Spinal cord (tissue), 10 donors: ENCODE measurements around the gene DLG4. TPM values are rescaled to one million over a fixed set of nuclear protein-coding genes. Genes with fewer than 3 reads are reported as not detected.

ENCODE experiments used
- DNase-seq, 6 donors: peaks; one replicate each; pipeline versions ENCODE4 v3.0.0 to v3.0.0-alpha.2; 2013 to 2015; ENCODE audit warnings: low spot score in 6 of 6, low read depth in 4 of 6
- H3K27ac ChIP-seq: one replicate; pipeline ENCODE4 v1.5.1; 2013; ENCODE audit warnings: low read depth, low read length, control low read depth
- H3K27me3 ChIP-seq: one replicate; pipeline ENCODE4 v1.6.1; 2013; ENCODE audit warnings: low read length; ENCODE audit not compliant: control insufficient read depth, insufficient read depth
- H3K36me3 ChIP-seq: one replicate; pipeline ENCODE4 v1.6.1; 2013; ENCODE audit warnings: low read length; ENCODE audit not compliant: control insufficient read depth, insufficient read depth
- H3K4me1 ChIP-seq: one replicate; pipeline ENCODE4 v1.6.1; 2013; ENCODE audit warnings: low read length; ENCODE audit not compliant: control insufficient read depth, insufficient read depth
- H3K4me3 ChIP-seq: one replicate; pipeline ENCODE4 v1.5.1; 2013; ENCODE audit warnings: low read depth, low read length, control low read depth
- H3K9me3 ChIP-seq: one replicate; pipeline ENCODE4 v1.6.1; 2013; ENCODE audit warnings: low read length; ENCODE audit not compliant: control insufficient read depth, insufficient read depth
- WGBS: methylation state at CpG from one replicate; pipeline ENCODE4 v1.1.5; 2013; ENCODE audit warnings: missing lambda C conversion rate; ENCODE audit not compliant: insufficient coverage; 5-methylcytosine and 5-hydroxymethylcytosine counted together
- long read RNA-seq, 4 donors: transcript quantifications; one replicate each; lab custom pipeline, GENCODE V29; 2026
- polyA plus RNA-seq, 2 donors: library from polyadenylated mRNA; unstranded; fragments of 120-200 nt; gene quantifications; one replicate each; pipeline ENCODE4 v1.2.1, GENCODE V29; 2013; ENCODE audit not compliant: insufficient read length in 2 of 2
- total RNA-seq, 2 donors: library from RNA; depleted of rRNA in 1 of 2; stranded (reverse); fragments of 120-200 nt in 1 of 2; fragments of >200 nt in 1 of 2; gene quantifications; one replicate each; pipeline versions ENCODE4 v1.2.3 to v1.2.4, GENCODE V29; 2013 to 2014
- donor health status: healthy.

DLG4 gene
- 10 to 100 TPM; 50.6 to 82.8 TPM for total RNA-seq
- 100 to 1,000 TPM; 192 to 203 TPM for polyA plus RNA-seq
- long read RNA-seq, donor 1, transcript DLG4-206 (8 exons, 1,004 nt) = major isoform, 5 of 25 reads
- long read RNA-seq, donor 1, transcript DLG4-208 (2 exons, 1,894 nt) = major isoform, 5 of 25 reads
- long read RNA-seq, donor 1, partial matches to known transcripts = 6 of 25 reads
- long read RNA-seq, donor 1, other reads (novel, unspliced or antisense) = 0 of 25 reads
- long read RNA-seq, donor 2, partial matches to known transcripts = 6 of 13 reads
- long read RNA-seq, donor 2, other reads (novel, unspliced or antisense) = 0 of 13 reads
- long read RNA-seq, donor 3, partial matches to known transcripts = 11 of 12 reads
- long read RNA-seq, donor 3, other reads (novel, unspliced or antisense) = 0 of 12 reads
- long read RNA-seq, donor 4, transcript DLG4-208 (2 exons, 1,894 nt) = major isoform, 6 of 7 reads
- long read RNA-seq, donor 4, partial matches to known transcripts = 0 of 7 reads
- long read RNA-seq, donor 4, other reads (novel, unspliced or antisense) = 0 of 7 reads

DNA sequence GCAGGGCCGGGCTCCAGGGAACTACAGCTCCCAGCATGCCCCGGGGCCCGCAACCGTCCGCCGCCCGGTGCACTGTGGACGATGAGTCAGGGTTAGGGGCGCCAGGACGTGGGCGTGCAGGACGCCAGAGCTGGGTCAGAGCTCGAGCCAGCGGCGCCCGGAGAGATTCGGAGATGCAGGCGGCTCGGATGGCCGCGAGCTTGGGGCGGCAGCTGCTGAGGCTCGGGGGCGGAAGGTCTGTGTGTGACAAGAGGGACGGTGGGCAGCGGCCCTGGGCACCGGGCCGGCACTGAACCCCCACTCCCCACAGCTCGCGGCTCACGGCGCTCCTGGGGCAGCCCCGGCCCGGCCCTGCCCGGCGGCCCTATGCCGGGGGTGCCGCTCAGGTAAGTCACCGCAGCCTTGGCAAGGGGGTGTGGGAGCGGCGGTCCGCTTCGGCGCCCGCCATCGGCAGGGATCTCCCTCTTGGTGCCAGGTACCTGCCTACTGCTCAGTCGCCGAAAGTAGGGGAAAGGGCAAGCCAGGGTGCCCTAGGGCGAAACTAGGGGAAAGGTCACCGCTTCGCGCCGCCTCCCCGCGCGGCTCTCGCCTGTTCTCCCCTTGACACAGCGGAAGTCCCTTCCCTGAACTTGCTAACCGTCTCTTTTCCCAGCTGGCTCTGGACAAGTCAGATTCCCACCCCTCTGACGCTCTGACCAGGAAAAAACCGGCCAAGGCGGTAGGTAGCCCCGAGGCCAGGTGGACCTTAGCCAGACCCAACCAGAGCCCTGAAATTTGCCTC, at the start of gene DLG4, which contains the start of gene ACADVL:
Gene DLG4, minus strand, starts transcription at position 25 of the 781 bp plus-strand sequence.
Gene ACADVL, plus strand, starts transcription at position 127 of the 781 bp plus-strand sequence. Its CDS starts 47 bp downstream, at position 174.
- Histone ChIP-seq H3K4me1 (peaks cover 69% of the 10 kb centered on the region), H3K9me3 (no peaks in the 10 kb centered on the region), H3K4me3 (peak within 1 kb of the TSS; percentile 69), H3K27me3 (no peaks in the 10 kb centered on the region), H3K27ac (peak within 1 kb of the TSS; percentile 78), H3K36me3 (peaks cover 46% of the 10 kb centered on the region)
- WGBS = under 1% methylated on average over 63 of the region's 63 CpGs
- DNase-seq = peak in 4 of 6 donors; percentile 80 to 96 (median 88)

DNA sequence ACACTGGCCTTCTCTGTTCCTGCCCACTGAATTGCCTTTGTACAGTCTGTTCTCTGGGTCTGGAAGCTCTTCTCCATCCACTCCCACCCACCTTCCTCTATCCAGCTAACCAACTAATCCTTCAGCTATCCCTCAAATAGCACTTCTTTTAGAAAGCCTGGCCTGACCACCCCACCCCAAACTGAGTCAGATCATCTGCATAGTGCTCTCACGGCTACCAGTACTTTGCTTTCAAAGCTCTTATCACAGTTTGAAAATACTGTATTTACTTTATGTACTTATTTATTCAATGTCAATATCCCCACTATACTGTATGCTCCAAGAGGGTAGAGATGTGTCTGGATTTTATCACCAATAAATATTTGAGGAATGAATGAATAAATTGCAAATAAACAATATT, 47.1 kb upstream of the DLG4 start:
- H3K4me1 ChIP-seq = peaks cover 13% of the 10 kb centered on the region
- H3K4me3 ChIP-seq = no peak overlapping the region
- no peak overlapping the region for H3K27ac ChIP-seq
- no peak for DNase-seq
- peaks cover 36% of the 10 kb centered on the region for H3K27me3 ChIP-seq
- no peaks in the 10 kb centered on the region for H3K9me3 ChIP-seq
- WGBS = no CpG with 5 or more reads among the region's 1 CpG
- H3K36me3 ChIP-seq = no peaks in the 10 kb centered on the region

DNA sequence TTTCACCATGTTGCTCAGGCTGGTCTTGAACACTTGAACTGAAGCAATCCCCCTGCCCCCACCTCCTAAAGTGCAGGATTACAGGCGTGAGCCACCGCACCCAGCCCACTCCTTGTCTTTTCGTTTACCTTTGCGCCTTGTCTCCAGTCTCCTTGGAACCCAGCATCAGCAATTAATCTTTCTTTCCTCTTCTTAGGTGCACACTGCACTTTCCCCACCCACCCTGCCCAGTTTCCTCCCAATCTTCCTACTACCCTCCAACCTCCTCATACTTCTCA, 44.1 kb upstream of the DLG4 start:
- Histone ChIP-seq H3K36me3 (peaks cover 14% of the 10 kb centered on the region), H3K4me3 (no peak overlapping the region), H3K4me1 (peaks cover 24% of the 10 kb centered on the region), H3K27me3 (peaks cover 53% of the 10 kb centered on the region), H3K27ac (no peak overlapping the region), H3K9me3 (no peaks in the 10 kb centered on the region)
- DNase-seq = no peak
- 61% methylated on average over 4 of the region's 4 CpGs for WGBS

DNA sequence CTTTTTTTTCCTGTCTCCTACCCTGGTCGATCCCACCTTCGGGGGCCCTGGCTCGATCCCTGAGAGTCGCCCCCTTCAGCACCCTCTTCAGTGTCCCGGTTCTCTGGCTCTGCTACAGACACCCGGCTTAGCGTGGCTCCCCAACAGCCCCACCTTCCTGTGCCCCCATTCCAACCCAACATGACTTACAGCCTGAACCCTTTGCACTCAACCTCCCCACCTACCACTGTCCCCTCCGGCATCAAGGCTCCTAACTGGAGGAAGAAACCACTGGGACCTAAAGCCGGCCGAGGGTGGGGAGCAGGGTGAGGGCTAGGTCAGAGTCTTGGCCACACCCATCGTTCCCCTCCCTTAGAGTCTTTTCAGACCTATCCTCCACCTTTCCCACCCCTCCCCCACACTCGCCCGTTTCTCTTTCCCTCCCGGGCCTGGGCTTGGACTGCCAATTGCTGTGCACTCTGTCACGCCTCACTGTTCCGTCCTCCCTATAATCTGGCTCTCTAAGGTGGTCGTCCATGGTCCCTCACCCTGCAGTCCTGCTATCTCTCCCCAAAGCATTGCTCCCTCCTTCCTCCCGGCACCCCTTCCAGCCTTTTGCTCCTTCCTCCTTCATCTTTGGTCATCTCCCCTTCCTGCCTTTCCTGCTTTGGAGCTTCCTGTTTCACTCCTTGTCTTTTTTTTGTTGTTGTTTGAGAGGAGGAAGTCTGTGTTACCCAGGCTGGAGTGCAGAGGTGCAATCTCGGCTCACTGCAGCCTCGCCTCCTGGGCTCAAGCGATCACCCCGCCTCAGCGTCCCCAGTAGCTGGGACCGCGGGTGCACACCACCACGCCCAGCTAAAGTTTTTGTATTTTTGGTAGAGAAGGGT, 43.5 kb upstream of the DLG4 start:
- no peak for DNase-seq
- H3K36me3 ChIP-seq = peaks cover 19% of the 10 kb centered on the region
- no peak overlapping the region for H3K4me3 ChIP-seq
- H3K4me1 ChIP-seq = peaks cover 24% of the 10 kb centered on the region
- H3K27me3 ChIP-seq = peaks cover 53% of the 10 kb centered on the region
- H3K9me3 ChIP-seq = no peaks in the 10 kb centered on the region
- H3K27ac ChIP-seq = no peak overlapping the region
- 14% methylated on average over 18 of the region's 26 CpGs for WGBS

DNA sequence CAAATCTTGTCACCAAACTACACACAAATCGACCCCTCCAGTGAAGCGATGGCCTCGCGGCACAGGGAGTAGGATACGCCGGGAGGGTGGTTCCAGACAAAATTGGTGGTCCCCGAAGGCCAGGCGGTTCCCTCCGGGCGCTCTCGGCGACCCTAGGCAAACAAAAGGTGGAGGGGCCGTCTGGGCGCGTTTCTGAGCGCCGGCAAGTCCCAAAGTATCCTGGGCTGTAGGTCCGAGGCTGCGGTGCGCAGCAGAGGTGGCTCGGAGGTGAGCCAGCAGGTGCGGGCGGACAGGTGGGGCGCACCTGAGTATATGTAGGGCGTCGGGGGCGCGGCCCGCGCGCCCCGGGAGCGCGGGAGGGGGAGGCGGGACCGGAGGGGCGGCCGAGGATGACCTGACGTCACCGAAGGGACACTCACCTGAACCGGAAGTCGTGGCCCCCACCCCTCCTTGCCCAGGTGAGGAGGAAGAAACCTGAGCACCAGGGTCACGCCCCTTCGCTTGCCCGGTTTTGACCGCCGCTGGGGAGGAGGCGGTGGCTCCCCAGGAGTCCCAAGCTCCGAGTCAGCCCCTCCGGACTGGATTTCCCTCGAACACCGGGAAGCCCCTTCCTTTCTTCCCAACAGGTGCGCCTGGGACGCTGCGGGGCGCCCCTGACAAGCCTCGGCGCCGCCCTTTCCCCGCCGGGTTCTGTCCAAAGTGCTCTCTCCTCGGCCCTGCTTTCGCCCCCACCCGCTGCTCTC, 42.7 kb upstream of the DLG4 start, which contains the start of gene CLDN7:
Gene CLDN7, minus strand, starts transcription at position 287 of the 743 bp plus-strand sequence. CDS start 435 bp downstream, outside the sequence.
- Histone ChIP-seq H3K9me3 (no peaks in the 10 kb centered on the region), H3K4me3 (peak within 1 kb of the TSS; percentile 9), H3K36me3 (peaks cover 27% of the 10 kb centered on the region), H3K4me1 (peaks cover 24% of the 10 kb centered on the region), H3K27ac (no peak within 1 kb of the TSS), H3K27me3 (peaks cover 53% of the 10 kb centered on the region)
- under 1% methylated on average over 64 of the region's 64 CpGs for WGBS
- no peak for DNase-seq

DNA sequence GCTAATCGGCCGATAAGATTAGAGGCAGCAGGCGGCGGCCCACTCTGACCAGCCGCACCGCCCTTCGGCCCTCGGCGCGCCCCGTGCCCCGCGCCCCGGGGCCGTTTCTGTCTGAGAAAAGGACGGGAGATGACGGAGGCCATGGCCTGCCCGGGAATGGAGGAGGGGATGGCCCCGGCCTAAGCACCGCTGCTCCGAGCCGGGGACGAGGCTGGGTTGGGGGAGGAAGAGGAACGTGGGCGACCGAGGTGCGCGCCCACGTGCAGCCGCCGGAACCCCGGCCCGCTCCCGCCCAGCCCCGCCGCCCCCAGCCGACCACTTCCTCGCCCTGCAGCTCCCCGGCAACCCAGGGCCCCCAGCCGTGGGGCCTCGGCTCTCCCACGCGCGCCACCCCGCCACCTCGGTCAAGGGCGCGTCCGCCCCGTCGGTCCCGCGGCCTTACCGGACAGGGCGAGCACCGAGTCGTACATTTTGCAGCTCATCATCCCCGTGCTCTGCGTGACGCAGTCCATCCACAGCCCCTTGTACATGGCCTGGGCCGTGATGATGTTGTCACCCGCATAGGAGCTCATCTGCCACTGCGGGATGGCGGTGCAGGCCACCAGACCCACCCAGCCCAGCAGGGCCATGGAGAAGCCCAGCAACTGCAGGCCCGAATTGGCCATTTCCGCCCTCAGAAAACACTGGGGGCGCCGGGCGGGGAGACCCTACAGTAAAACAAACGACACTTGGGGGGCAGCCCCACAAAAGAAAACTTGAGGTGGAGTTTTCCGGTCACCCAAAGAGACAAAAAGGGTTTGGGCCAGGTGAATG, 41.9 kb upstream of the DLG4 start:
- no peak overlapping the region for H3K27ac ChIP-seq
- 2% methylated on average over 69 of the region's 71 CpGs for WGBS
- peaks cover 50% of the 10 kb centered on the region for H3K27me3 ChIP-seq
- DNase-seq = no peak
- H3K4me1 ChIP-seq = peaks cover 24% of the 10 kb centered on the region
- H3K36me3 ChIP-seq = peaks cover 35% of the 10 kb centered on the region
- H3K9me3 ChIP-seq = no peaks in the 10 kb centered on the region
- H3K4me3 ChIP-seq = peak overlapping the region; percentile 9

DNA sequence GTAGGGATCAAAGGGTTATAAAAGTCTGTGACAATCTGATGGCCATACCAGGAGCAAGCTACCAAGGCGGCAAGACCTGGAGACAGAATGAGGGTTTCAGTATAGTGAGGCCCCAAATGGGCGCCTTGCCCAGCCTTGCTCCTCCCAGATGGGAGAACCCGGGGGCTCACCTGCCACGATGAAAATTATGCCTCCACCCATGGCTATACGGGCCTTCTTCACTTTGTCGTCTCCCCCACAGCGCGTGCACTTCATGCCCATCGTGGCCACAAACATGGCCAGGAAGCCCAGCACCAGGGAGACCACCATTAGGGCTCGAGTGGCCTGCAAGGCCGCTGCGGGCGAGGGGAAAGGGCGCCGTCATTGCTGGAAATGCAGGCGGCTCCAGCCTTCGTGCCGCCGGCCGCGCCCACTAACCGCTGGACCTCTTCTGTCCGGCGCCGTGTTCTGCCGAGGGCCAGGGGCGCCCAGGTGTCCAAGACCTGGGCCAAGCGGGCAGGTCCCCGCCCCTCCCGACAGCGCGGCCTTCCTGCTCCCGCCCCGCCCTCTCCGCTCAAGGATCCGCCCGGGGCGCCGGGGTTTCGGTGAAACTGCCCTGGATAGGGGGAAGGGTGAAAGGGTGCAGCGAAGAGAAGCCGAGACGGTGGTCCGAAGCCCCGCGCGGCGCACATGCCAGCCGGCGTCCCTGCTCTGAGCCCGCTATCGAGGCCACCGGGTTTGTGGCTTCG, 41.2 kb upstream of the DLG4 start:
- WGBS = 6% methylated on average over 54 of the region's 54 CpGs
- DNase-seq = no peak
- Histone ChIP-seq H3K27ac (no peak overlapping the region), H3K36me3 (peaks cover 43% of the 10 kb centered on the region), H3K4me1 (peaks cover 24% of the 10 kb centered on the region), H3K27me3 (peaks cover 48% of the 10 kb centered on the region), H3K4me3 (peak overlapping the region; percentile 9), H3K9me3 (no peaks in the 10 kb centered on the region)

DNA sequence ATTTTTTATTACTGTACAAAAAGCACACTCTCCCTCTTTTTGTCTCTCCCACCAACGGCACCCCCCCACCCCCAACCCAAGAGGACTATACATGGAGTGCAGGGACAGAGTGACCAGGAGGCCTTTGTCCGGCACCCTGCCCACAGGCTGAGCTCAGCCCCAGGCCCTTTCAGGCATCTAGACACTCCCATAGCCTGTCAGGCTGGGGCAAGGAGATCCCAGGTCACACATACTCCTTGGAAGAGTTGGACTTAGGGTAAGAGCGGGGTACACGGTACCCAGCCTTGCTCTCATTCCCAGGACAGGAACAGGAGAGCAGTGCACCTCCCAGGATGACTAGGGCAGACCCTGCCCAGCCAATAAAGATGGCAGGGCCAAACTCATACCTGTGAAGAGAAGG, 40.5 kb upstream of the DLG4 start:
- Histone ChIP-seq H3K9me3 (no peaks in the 10 kb centered on the region), H3K36me3 (peaks cover 49% of the 10 kb centered on the region), H3K4me3 (no peak overlapping the region), H3K27ac (no peak overlapping the region), H3K4me1 (peaks cover 24% of the 10 kb centered on the region), H3K27me3 (peaks cover 47% of the 10 kb centered on the region)
- no peak for DNase-seq
- WGBS = 100% methylated on average over 3 of the region's 4 CpGs
